WTC11 (cell line): ENCODE measurements around the gene CBLB.

Experiments
- CREB1 ChIP-seq: sonication (generic); formaldehyde crosslinking; IDR thresholded peaks from 2 replicates; pipeline ENCODE4 v1.8.0; 2023; ENCODE audit warnings: mild to moderate bottlenecking, missing genetic modification reagents
- CTCF ChIP-seq: fragments of 200-600 bp; IDR thresholded peaks from 2 replicates; pipeline ENCODE4 v1.8.0; 2022; ENCODE audit warnings: antibody characterized with exemption
- EMX1 ChIP-seq: fragments of 250-450 bp; sonication (Bioruptor Pico); IDR thresholded peaks from 2 replicates; pipeline ENCODE4 v1.8.0; 2021; ENCODE audit warnings: mild to moderate bottlenecking
- ETV6 ChIP-seq: sonication (generic); formaldehyde crosslinking; IDR thresholded peaks from 2 replicates; pipeline ENCODE4 v1.8.1; 2022; ENCODE audit warnings: mild to moderate bottlenecking, missing genetic modification reagents
- HMGXB4 ChIP-seq: sonication (generic); formaldehyde crosslinking; IDR thresholded peaks from 2 replicates; pipeline ENCODE4 v1.8.1; 2023; ENCODE audit warnings: mild to moderate bottlenecking, moderate library complexity, missing genetic modification reagents
- JUN ChIP-seq: sonication (generic); formaldehyde crosslinking; IDR thresholded peaks from 2 replicates; pipeline ENCODE4 v1.8.0; 2023; ENCODE audit warnings: mild to moderate bottlenecking, missing genetic modification reagents
- MAX ChIP-seq: sonication (generic); formaldehyde crosslinking; IDR thresholded peaks from 2 replicates; pipeline ENCODE4 v1.8.0; 2022; ENCODE audit warnings: mild to moderate bottlenecking, missing genetic modification reagents
- NR3C1 ChIP-seq: sonication (generic); formaldehyde crosslinking; conservative IDR thresholded peaks from 2 replicates; pipeline ENCODE4 v1.8.1; 2023; ENCODE audit warnings: low read depth, mild to moderate bottlenecking, missing genetic modification reagents
- SMAD3 ChIP-seq: sonication (generic); formaldehyde crosslinking; IDR thresholded peaks from 2 replicates; pipeline ENCODE4 v1.8.0; 2022; ENCODE audit warnings: missing genetic modification reagents, mild to moderate bottlenecking, borderline replicate concordance
- ZNF317 ChIP-seq: sonication (generic); formaldehyde crosslinking; IDR thresholded peaks from 2 replicates; pipeline ENCODE4 v1.8.1; 2023; ENCODE audit warnings: low read depth, mild to moderate bottlenecking, moderate library complexity, missing genetic modification reagents, borderline replicate concordance
- ZNF416 ChIP-seq: fragments of 250-450 bp; sonication (Bioruptor Pico); IDR thresholded peaks from 2 replicates; pipeline ENCODE4 v1.9.0; 2021; ENCODE audit warnings: mild to moderate bottlenecking, inconsistent platforms

- TF ChIP-seq JUN (CRISPR knock-in tag) = no peak
- no peak for TF ChIP-seq HMGXB4 (CRISPR knock-in tag)
- TF ChIP-seq CTCF = no peak
- TF ChIP-seq ZNF416 (CRISPR knock-in tag) = no peak
- no peak for TF ChIP-seq ZNF317 (CRISPR knock-in tag)
- no peak for TF ChIP-seq CREB1
- TF ChIP-seq SMAD3 (CRISPR knock-in tag) = no peak
- no peak for TF ChIP-seq NR3C1
- TF ChIP-seq MAX = no peak
- TF ChIP-seq ETV6 (CRISPR knock-in tag) = no peak
- no peak for TF ChIP-seq EMX1 (CRISPR knock-in tag)
Observed at GRCh38 chr3:105653166-105653565, 215.6 kb downstream of the CBLB start.
